ENCODE measurements around the gene PREX1.
A peak's percentile ranks its signal among the peaks of the same experiment; 100 is the strongest.

PREX1 gene

GRCh38 chr20:48678421-48678820 lies 149.4 kb downstream of the PREX1 start:
- DNase-seq = no peak

GRCh38 chr20:48676795-48677460 lies 150.9 kb downstream of the PREX1 start:
- no peak for DNase-seq

GRCh38 chr20:48676125-48676524 lies 151.7 kb downstream of the PREX1 start:
- no peak for DNase-seq

GRCh38 chr20:48674461-48674860 lies 153.3 kb downstream of the PREX1 start:
- no peak for DNase-seq

GRCh38 chr20:48673507-48673906 lies 154.3 kb downstream of the PREX1 start:
- no peak for DNase-seq

GRCh38 chr20:48672324-48672723 lies 155.5 kb downstream of the PREX1 start:
- no peak for DNase-seq

GRCh38 chr20:48671141-48671540 lies 156.7 kb downstream of the PREX1 start:
- no peak for DNase-seq

GRCh38 chr20:48669946-48670605 lies 157.7 kb downstream of the PREX1 start:
- no peak for DNase-seq

- no peak for DNase-seq
Measured at GRCh38 chr20:48668451-48668946, 159.3 kb downstream of the PREX1 start.

GRCh38 chr20:48667889-48668413 lies 159.8 kb downstream of the PREX1 start:
- no peak for DNase-seq

- no peak for DNase-seq
Measured at GRCh38 chr20:48667481-48667880, 160.3 kb downstream of the PREX1 start.

- no peak for DNase-seq
Measured at GRCh38 chr20:48665785-48666184, 162.0 kb downstream of the PREX1 start.

- no peak for DNase-seq
Measured at GRCh38 chr20:48662711-48663110, 165.1 kb downstream of the PREX1 start.

- DNase-seq = no peak
Measured at GRCh38 chr20:48661575-48662455, 166.0 kb downstream of the PREX1 start.

GRCh38 chr20:48660788-48661187 lies 167.0 kb downstream of the PREX1 start:
- DNase-seq = no peak

GRCh38 chr20:48659858-48660257 lies 167.9 kb downstream of the PREX1 start:
- DNase-seq = no peak

- no peak for DNase-seq
Measured at GRCh38 chr20:48658505-48658904, 169.3 kb downstream of the PREX1 start.

- no peak for DNase-seq
Measured at GRCh38 chr20:48658198-48658476, 169.7 kb downstream of the PREX1 start.

- DNase-seq = peak; percentile 68
Measured at GRCh38 chr20:48657426-48658197, 170.2 kb downstream of the PREX1 start.

- DNase-seq = no peak
Measured at GRCh38 chr20:48656661-48657211, 171.1 kb downstream of the PREX1 start.

- DNase-seq = no peak
Measured at GRCh38 chr20:48656137-48656536, 171.7 kb downstream of the PREX1 start.

- no peak for DNase-seq
Measured at GRCh38 chr20:48653706-48654051, 174.1 kb downstream of the PREX1 start.

Data from fibroblast of skin of back (primary cell).